HCEC 1CT (cell line): Measurements from ENCODE around the gene ERAL1.
"Not testable (repeated sequence)": the region's sequence is repeated elsewhere in the genome, so short reads cannot be mapped to it uniquely, and the experiment has no call there.

Experiments
- DNase-seq: peaks from one replicate; pipeline ENCODE4 v3.0.0-alpha.2; 2017

The ERAL1 gene

DNA sequence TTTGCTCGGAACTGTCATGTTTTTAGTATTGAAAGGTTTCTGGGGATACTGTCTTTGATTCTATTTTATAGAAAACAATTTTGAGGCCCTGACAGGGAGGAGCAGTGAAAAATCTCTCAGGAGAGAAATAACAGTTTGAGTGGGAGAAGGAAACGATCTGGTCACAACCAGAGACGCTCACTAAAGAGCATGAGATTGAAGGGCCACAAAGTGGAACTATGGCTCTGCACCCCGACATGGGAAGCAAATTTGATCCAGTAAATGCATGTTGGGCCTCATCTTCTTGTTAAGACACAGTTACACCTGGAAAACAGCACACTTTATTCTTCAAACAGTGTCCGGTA is 492 bp downstream of the ERAL1 start:
- DNase-seq: no peak

GRCh38 chr17:28856028-28856574 is 1.3 kb downstream of the ERAL1 start:
- no peak for DNase-seq

- no peak for DNase-seq
Measured at GRCh38 chr17:28857905-28858800, 3.3 kb downstream of the ERAL1 start.

DNA sequence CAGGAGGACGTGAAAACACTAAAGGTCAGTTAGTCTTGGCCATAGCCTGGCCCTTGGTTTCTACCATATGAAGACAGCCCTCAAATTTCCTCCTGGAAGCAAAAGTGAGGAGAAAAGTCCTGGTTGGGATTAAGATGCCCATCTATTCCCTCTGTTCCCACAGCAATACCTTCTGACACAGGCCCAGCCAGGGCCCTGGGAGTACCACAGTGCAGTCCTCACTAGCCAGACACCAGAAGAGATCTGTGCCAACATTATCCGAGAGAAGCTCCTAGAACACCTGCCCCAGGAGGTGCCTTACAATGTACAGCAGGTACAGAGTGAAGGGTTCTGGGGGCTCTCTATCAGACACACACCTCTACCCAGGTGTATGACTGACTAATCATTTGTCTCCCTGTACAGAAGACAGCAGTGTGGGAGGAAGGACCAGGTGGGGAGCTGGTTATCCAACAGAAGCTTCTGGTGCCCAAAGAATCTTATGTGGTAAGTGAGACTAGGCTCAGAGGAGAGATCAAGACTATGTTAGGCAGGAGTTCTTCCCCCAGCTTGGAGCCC is 4.1 kb downstream of the ERAL1 start:
- no peak for DNase-seq

DNA sequence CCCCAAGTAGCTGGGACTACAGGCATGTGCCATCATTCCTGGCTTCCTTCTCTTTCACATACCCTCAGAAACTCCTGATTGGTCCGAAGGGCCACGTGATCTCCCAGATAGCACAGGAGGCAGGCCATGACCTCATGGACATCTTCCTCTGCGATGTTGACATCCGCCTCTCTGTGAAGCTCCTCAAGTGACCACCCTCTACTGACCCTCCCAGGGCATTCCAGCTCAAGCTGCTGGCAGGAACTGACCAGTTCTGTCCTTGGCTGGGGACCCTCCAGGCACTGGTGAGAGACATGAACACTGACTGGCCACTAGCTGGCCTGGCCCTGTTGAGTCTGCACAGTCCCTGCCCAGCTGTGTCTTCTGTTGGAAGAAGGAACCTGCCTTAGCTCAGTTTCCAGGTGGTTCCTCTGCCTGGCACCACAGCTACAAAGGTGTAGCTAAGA is 5.6 kb downstream of the ERAL1 start:
- DNase-seq: no peak

GRCh38 chr17:28861393-28862203 is 6.8 kb downstream of the ERAL1 start:
- DNase-seq: no peak

DNA sequence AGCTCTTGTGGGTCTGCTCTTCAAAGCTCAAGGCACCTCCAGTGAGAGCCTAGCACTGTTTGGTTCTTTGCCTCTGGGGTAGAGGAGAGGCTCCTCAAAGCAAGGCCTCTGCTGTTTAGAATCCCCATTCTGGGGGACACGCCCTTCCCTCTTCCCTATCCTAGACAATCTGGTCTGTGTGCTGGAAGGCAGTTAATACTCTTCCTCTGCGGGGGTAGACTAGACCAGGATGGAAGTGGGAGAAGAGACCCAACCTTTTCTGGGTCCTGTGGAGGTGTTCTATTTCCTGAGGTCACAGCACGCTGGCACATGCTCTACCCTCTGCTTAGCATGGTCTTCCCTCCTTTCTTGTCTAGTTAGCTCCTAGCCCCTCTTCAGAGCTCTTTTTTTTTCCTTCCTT is 7.7 kb downstream of the ERAL1 start:
- no peak for DNase-seq

DNA sequence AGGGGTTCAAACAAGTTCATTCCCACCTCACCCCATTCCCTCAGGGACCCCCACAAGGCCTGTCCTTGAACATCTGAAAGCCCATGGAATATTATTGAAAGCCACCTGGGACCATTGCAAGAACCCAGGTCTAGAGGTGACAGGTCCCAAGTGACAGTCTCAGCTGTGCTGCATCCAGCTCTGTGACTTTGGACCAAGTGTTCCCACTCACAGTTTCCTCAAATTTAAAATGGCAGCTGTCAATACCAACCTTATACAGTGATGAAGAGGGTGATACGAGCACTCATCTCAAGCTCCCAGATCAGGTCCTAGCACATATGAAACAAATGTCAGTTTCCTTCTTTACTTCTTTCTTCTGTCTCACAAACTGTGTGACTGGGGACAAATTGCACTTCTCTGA is 9.1 kb downstream of the ERAL1 start:
- no peak for DNase-seq

- DNase-seq: no peak
Measured at GRCh38 chr17:28864991-28865849, 10.4 kb downstream of the ERAL1 start.

DNA sequence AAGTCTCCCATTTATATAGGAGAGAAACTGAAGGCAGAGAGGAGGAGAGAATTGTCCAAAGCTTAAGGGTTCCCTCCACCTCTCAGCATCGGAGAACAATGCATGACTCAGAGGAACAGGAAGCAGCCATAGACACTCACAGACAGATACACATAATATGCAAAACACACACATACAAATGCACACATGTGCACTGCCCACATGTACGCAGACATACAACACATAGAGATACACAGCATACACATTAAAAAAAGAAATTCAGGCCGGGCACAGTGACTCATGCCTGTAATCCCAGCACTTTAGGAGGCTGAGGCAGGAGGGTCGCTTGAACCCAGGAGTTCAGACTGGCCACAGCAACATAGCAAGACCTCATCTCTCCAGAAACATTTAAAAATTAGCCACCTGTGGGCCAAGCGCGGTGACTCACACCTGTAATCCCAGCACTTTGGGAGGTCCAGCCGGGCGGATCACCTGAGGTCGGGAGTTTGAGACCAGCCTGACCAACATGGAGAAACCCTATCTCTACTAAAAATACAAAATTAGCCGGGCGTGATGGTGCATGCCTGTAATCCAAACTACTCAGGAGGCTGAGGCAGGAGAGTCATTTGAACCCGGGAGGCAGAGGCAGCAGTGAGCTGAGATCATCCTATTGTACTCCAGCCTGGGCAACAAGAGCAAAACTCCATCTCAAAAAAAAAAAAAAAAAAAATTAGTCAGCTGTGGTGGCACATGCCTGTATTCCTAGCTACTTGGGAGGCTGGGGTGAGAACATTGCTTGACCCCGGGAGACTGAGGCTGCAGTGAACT is 11.3 kb downstream of the ERAL1 start:
- DNase-seq: no peak

- DNase-seq: no peak
Measured at GRCh38 chr17:28867276-28867675, 12.5 kb downstream of the ERAL1 start.

- no peak for DNase-seq
Measured at GRCh38 chr17:28871056-28871579, 16.3 kb downstream of the ERAL1 start.

DNA sequence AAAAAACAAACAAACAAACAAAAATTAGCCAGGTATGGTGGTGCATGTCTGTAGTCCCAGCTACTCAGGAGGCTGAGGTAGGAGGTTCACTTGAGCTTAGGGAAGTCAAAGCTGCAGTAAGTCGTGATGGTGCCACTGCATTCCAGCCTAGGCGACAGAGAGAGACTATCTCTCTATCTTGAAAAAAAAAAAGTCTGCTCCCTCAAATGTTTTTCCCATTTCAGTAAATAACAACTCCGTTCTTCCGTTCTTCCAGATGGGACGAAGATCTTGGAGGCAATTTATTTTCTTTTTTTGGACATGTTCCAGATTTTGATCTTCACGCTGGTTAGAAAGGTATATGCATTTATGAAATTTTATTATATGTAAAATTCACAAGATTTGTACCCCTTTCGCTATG is 19.0 kb downstream of the ERAL1 start:
- DNase-seq: no peak

GRCh38 chr17:28874750-28875149 is 19.9 kb downstream of the ERAL1 start:
- DNase-seq: no peak

DNA sequence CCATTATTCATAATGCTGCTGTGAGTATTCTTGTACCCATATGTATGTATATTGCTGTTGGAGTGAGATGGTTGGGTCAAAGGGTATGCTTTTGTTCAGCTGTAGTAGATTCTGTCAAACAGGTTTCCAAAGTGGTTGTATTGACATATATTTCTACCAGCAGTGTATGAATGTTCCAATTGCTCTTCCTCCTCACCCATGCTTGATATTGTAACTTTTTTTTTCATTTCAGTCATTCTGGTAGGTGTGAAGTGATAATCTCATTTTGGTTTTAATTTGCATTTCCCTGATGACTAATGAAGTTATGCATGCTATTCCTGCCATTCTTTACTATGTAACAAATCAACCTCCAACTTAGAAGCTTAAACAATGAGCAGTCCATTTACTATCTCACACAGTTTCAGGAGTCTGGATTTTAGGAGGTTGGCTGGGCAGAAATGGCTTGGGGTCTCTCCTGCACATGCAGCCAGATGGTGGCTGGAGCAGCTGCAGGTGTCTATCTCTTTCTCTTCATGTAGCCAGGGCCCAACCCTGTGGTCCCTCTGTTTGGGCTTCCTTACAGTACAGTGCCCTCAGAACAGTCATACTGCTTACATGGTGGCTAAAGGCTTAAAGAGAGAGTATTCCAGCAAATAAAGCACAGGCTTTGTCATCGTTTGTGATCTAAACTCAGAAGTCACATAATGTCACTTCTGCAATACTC is 21.2 kb downstream of the ERAL1 start:
- DNase-seq: no peak

DNA sequence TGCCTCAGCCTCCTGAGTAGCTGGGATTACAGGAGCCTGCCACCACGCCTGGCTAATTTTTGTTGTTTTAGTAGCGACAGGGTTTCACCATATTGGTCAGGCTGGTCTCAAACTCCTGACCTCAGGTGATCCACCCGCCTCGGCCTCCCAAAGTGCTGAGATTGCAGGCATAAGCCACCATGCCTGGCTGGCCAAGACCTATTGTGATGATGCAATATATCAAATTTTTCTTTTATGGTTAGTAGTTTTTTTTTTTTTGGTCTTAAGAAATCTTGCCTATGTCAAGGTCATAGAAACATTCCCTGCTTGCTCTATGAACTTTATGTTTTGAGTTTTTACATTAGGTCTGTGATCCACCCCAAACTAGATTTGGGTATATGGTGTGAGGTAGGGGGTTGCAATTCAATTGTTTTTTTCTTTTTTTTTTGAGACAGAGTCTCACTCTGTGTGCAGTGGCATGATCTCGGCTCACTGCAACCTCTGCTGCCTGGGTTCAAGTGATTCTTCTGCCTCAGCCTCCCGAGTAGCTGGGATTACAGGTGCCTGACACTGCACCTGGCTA is 22.4 kb downstream of the ERAL1 start:
- not testable (repeated sequence) for DNase-seq

- no peak for DNase-seq
Measured at GRCh38 chr17:28878158-28878910, 23.5 kb downstream of the ERAL1 start.

- peak; percentile 47 for DNase-seq
Measured at GRCh38 chr17:28878981-28879380, 24.2 kb downstream of the ERAL1 start.

GRCh38 chr17:28879886-28880571 is 25.2 kb downstream of the ERAL1 start:
- no peak for DNase-seq
